Coronary artery (tissue), 2 donors: ENCODE results near the gene ATP2B3.

Experiments used
- DNase-seq: peaks from one replicate; pipeline ENCODE4 v3.0.0-alpha.2; 2017; ENCODE audit warnings: low spot score
- H3K27ac ChIP-seq, 2 donors: fragments of 200-600 bp; sonication (generic); one replicate each; pipeline ENCODE4 v1.5.1; 2016 to 2019
- H3K4me3 ChIP-seq: fragments of 200-600 bp; sonication (generic); 2 replicates; pipeline ENCODE4 v1.5.1; 2016; ENCODE audit warnings: mild to moderate bottlenecking, moderate library complexity
- TF ChIP-seq, protein P1 (sequence below): fragments of 200-600 bp; sonication (generic); IDR thresholded peaks from one replicate; pipeline ENCODE4 v1.5.1; 2019; ENCODE audit warnings: antibody characterized with exemption

The ATP2B3 gene

DNA sequence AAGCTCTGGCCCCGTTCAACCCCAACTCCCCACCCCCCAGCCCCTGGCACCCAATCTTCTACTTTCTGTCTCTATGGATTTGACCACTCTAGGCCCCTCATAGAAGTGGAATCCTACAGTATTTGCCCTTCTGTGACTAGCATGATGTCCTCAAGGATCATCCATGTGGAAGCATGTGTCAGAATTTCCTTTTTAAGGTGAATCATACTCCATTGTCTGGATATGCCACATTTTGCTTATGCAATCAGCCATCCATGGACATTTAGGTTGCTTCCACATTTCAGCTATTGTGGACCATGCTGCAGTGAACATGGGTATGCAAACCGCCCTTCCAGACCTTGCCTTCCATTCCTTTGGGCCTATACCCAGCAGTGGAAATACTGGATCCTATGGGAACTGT is 66.0 kb downstream of the ATP2B3 start:
- Histone ChIP-seq H3K27ac (no peak overlapping the region), H3K4me3 (no peak overlapping the region)
- TF ChIP-seq, protein P1, sequence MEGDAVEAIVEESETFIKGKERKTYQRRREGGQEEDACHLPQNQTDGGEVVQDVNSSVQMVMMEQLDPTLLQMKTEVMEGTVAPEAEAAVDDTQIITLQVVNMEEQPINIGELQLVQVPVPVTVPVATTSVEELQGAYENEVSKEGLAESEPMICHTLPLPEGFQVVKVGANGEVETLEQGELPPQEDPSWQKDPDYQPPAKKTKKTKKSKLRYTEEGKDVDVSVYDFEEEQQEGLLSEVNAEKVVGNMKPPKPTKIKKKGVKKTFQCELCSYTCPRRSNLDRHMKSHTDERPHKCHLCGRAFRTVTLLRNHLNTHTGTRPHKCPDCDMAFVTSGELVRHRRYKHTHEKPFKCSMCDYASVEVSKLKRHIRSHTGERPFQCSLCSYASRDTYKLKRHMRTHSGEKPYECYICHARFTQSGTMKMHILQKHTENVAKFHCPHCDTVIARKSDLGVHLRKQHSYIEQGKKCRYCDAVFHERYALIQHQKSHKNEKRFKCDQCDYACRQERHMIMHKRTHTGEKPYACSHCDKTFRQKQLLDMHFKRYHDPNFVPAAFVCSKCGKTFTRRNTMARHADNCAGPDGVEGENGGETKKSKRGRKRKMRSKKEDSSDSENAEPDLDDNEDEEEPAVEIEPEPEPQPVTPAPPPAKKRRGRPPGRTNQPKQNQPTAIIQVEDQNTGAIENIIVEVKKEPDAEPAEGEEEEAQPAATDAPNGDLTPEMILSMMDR, result no peak
- no peak for DNase-seq

DNA sequence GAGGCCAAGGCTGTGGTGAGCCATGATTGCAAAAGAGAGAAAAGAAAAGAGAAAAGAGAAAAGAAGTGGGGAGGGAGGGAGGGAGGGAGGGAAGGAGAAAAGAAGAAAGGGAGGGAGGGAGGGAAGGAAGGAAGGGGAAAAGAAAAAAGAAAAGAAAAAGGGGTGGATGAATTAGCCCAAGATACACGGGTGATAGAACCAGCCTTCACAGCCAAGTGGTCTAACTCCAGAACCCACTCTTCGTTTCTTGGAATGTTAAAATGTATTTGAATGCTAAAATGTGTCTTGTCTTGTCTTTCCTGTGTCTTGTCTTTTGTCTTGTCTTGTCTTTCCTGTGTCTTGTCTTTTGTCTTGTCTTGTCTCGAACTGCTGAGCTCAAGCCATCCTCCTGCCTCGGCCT is 68.4 kb downstream of the ATP2B3 start:
- no peak overlapping the region for H3K4me3 ChIP-seq
- no peak overlapping the region for H3K27ac ChIP-seq
- no peak for DNase-seq
- TF ChIP-seq, protein P1, result no peak

DNA sequence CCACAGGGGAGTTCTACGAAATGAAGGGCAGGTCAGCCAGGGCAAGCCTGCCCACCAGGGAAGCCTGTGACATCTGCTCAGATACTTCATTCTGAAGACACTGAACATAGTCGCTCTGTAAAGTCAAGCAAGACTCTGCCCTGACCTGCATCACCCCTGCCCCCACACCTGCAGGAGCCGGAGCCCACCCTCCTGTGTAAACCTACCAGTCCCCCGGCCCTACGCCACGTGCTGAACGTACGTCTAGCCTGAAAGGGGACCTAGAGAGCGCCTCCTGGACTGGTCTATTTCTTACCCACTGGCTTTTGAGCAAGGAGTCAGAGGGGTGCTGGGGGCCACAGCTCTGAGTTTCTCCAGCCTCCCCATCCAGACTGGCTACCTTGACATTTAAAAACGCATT is 69.9 kb downstream of the ATP2B3 start:
- no peak for DNase-seq
- no peak overlapping the region for H3K27ac ChIP-seq
- TF ChIP-seq, protein P1, result no peak
- H3K4me3 ChIP-seq, result no peak overlapping the region

DNA sequence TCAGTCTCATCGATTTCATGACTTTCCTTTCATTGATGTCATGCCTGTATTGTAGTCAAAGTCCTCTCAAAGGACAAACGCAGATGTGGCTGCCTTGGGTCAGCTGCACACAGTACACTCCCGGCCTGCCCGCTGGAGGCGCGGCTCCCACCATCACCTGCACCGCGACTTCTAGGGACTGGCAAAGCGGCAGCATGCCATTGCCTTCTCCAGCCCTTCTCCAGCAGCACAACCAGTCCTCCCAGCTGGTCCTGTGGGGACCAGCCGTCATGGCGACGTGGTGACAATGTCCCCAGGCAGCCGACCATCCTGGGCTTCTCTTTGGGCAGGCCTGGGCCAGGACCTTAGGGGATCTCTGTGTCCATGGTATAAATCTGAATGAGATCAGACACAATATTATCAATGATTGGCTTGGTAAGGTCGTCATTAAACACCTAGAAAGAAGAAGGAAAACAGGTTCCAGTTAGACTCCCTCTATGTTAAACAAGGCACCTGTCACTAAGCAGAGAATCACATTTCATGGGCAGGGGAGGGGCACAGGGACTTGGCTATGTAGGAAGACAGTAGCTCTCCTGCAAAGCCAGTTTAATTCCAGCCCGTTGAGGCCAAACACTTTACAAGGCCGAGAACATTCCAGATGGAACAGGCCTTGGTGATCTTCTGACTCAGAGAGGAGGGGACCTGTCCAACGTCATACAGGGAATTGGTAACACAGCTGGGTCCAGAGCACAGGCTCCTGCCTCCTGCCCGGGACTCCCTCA is 70.8 kb downstream of the ATP2B3 start:
- Histone ChIP-seq H3K4me3 (no peak overlapping the region), H3K27ac (no peak overlapping the region)
- TF ChIP-seq, protein P1, result no peak
- no peak for DNase-seq

DNA sequence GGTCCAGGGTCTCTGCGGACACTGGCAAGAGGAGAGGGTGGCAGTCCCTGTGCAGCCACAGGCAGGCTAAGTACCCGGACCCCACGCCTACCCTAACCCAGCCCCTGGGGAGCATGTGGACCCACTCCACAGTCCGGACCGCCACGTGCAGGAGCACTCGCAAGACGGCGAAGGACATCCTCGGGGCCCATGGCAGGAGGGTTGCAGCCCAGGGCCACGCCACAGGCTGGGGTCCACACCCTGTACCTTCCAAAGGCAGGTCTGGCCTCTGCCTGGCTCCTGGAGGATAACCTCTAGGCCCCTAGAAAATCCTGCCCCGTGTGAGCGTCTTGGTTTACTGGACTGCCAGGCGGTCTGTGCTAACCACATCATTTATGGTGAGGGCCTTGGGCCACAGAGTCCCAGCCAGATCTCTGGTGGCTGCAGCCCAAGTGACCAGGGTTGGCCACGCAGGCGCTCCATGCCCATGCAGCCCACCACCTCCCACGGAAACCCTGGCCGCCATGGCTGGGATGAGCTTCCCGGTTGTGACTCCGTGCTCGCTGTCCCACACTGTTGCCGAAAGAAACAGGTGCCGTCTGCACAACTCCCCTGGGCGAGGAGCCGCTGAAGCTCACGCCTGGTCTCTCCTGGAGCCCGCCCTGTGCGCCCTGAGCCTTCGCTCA is 71.5 kb downstream of the ATP2B3 start:
- Histone ChIP-seq H3K4me3 (no peak overlapping the region), H3K27ac (no peak overlapping the region)
- DNase-seq, result no peak
- TF ChIP-seq, protein P1, result no peak

DNA sequence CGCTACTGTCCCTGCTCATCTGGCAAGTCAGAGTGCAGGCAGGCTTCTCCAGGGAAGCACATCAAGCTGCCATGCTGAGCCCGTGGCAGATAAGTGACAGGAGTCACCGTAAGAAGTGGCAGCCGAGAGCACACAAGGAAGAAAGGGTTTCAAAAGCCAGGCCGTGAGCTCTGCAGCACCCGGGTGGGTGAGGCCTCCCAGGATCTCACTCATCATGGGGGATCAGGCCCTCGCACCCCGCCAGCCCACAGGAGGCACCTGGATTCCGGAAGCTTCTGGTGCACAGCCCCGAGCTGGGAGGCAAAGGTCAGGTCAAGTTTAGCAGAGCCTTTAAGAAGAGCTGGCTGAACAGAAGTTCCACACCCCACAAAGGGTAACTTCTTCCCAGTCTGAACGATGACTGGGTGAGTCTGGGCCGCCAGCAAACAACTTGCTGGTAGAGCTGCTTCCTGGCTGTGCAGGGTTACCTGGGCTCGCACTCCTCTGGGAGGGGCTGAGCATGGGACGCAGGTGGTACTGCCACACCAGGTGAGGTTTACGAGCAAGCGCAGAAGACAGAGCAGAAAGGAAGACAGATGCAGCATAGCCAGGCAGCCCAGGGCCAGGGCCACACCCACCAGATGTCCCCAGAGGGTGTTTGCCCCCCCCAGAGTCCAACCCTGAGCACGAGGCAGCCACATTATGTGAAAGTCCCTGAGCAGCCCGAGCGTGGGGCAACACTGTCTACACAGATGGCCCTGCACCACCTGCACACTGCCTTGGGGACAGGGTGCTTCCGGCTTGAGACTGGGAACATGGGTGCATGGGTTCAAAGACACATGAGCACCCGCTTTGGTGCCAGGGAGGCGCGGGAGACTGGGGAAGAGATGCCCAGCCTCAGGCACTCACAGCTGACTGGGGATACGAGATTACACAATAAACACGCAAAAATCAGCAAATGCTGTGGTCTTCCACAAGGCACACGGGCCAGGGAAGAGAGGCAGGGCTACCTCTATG is 73.8 kb downstream of the ATP2B3 start:
- TF ChIP-seq, protein P1, result no peak
- H3K4me3 ChIP-seq, result no peak overlapping the region
- H3K27ac ChIP-seq, result no peak overlapping the region
- DNase-seq, result no peak
